Caco-2 (cell line): ENCODE results near the gene FGF11. TPM values are rescaled to one million over a fixed set of nuclear protein-coding genes. Genes with fewer than 3 reads are reported as not detected.
A peak's percentile ranks its signal among the peaks of the same experiment; 100 is the strongest.

Experiments
- BruUV-seq: library from RNA; stranded (reverse); fragments of 400-500 nt; replicated peaks from 2 replicates; lab custom pipeline; 2021; lab: Mats Ljungman, UMichigan
- CTCF ChIA-PET: fragments of 300-600 bp; sonication (Branson Sonifier 250); formaldehyde crosslinking; loops from one replicate; lab custom pipeline; 2022; ENCODE audit warnings: antibody characterized with exemption; lab: Charles Lee
- POLR2A ChIA-PET: fragments of 300-600 bp; sonication (Branson Sonifier 250); formaldehyde crosslinking; loops from one replicate; lab custom pipeline; 2022; ENCODE audit warnings: antibody characterized with exemption; lab: Charles Lee
- DNase-seq, 2 experiments: peaks; one replicate each; pipeline versions ENCODE4 v3.0.0 to v3.0.0-alpha.2; 2020 to 2022
- H3K27me3 ChIP-seq: replicated peaks from 2 replicates; pipeline ENCODE4 v1.6.0; 2011; ENCODE audit warnings: low read length; ENCODE audit not compliant: control insufficient read depth, insufficient read depth
- H3K36me3 ChIP-seq: 2 replicates; pipeline ENCODE4 v1.5.1; 2011; ENCODE audit warnings: low read length; ENCODE audit not compliant: control insufficient read depth, insufficient read depth
- H3K4me1 ChIP-seq: fragments of 250-450 bp; sonication (Bioruptor Pico); 2 replicates; pipeline ENCODE4 v1.5.1; 2020; ENCODE audit warnings: mild to moderate bottlenecking
- H3K4me3 ChIP-seq: 2 replicates; pipeline ENCODE4 v1.5.1; 2011; ENCODE audit warnings: low read depth, mild to moderate bottlenecking, control low read depth, low read length
- H3K9me3 ChIP-seq: fragments of 250-450 bp; sonication (Bioruptor Pico); 2 replicates; pipeline ENCODE4 v1.5.1; 2020; ENCODE audit warnings: mild to moderate bottlenecking, moderate library complexity
- H3K27ac Mint-ChIP-seq: one replicate; pipeline ENCODE4 v1.8.0; 2022; ENCODE audit warnings: mixed read lengths; ENCODE audit not compliant: unreplicated experiment
- H3K27me3 Mint-ChIP-seq: one replicate; pipeline ENCODE4 v1.8.0; 2022; ENCODE audit warnings: mixed read lengths; ENCODE audit not compliant: insufficient read depth, unreplicated experiment
- H3K36me3 Mint-ChIP-seq: one replicate; pipeline ENCODE4 v1.8.0; 2022; ENCODE audit warnings: mild to moderate bottlenecking, mixed read lengths; ENCODE audit not compliant: insufficient read depth, unreplicated experiment
- H3K4me1 Mint-ChIP-seq: one replicate; pipeline ENCODE4 v1.8.0; 2022; ENCODE audit warnings: low read depth, mixed read lengths; ENCODE audit not compliant: unreplicated experiment
- H3K4me3 Mint-ChIP-seq: one replicate; pipeline ENCODE4 v1.8.0; 2022; ENCODE audit warnings: mild to moderate bottlenecking, moderate library complexity, mixed read lengths; ENCODE audit not compliant: unreplicated experiment
- H3K9me3 Mint-ChIP-seq: one replicate; pipeline ENCODE4 v1.8.0; 2022; ENCODE audit warnings: mixed read lengths; ENCODE audit not compliant: unreplicated experiment
- CTCF ChIP-seq, 2 experiments: fragments of 200-600 bp in 1 of 2; IDR thresholded peaks; 1 replicate in 1 of 2; 2 replicates in 1 of 2; pipeline versions ENCODE4 v1.5.1 to v1.8.0; 2011 to 2022; ENCODE audit warnings: antibody characterized with exemption in 1 of 2, control low read depth in 1 of 2, inconsistent platforms in 1 of 2, low read depth in 1 of 2, low read length in 1 of 2, mild to moderate bottlenecking in 1 of 2, moderate library complexity in 1 of 2; ENCODE audit not compliant: insufficient read depth in 1 of 2, severe bottlenecking in 1 of 2, unreplicated experiment in 1 of 2
- intact Hi-C: fragments of 100-400 bp; cut with micrococcal nuclease; formaldehyde crosslinking; loops from one replicate; pipeline ENCODE4 v1.10.0; 2022; ENCODE audit not compliant: unreplicated experiment
- total RNA-seq: library from RNA; stranded (reverse); gene quantifications from 2 replicates; pipeline ENCODE4 v1.2.3, GENCODE V29; 2022

The FGF11 gene
- total RNA-seq, 1 experiment from 2014 or later: 0.91 TPM

DNA sequence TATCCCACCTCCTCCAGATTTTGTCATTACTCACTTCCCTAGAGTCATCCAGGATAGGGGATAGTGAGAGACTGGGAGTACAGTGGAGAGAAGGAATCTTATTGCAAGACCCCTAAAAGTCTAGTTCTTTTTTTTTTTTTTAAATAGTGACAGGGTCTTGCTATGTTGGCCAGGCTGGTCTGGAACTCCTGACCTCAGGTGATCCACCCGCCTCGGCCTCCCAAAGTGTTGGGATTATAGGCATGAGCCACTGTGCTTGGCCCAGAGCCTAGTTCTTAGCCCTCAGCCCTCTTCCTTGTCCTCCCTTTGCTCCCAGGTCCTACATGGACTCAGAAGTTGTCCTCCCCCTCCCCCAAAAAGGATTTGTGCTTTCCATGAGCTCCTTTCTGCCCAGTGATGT, 2.8 kb downstream of the FGF11 start:
- no peak overlapping the region for H3K4me3 Mint-ChIP-seq
- Histone ChIP-seq H3K4me1 (no peaks in the 10 kb centered on the region), H3K36me3 (no peaks in the 10 kb centered on the region), H3K27me3 (no peaks in the 10 kb centered on the region), H3K4me3 (no peak overlapping the region), H3K9me3 (no peaks in the 10 kb centered on the region)
- H3K36me3 Mint-ChIP-seq: no peaks in the 10 kb centered on the region
- ChIA-PET CTCF (no interaction called here), POLR2A (no interaction called here)
- no peak overlapping the region for H3K27ac Mint-ChIP-seq
- TF ChIP-seq CTCF (IDR thresholded peaks at IDR 0.05; ENCODE audit: insufficient read depth in 1 of 2, low read depth in 1 of 2, low read length in 1 of 2, severe bottlenecking in 1 of 2, unreplicated experiment in 1 of 2): no peak
- intact Hi-C loops: no loop called here
- H3K9me3 Mint-ChIP-seq: no peaks in the 10 kb centered on the region
- peaks cover 6% of the 10 kb centered on the region for H3K4me1 Mint-ChIP-seq
- DNase-seq: no peak
- no peaks in the 10 kb centered on the region for H3K27me3 Mint-ChIP-seq
- BruUV-seq: no TSS peak

- Histone ChIP-seq H3K4me3 (no peak overlapping the region), H3K9me3 (no peaks in the 10 kb centered on the region), H3K36me3 (no peaks in the 10 kb centered on the region), H3K27me3 (no peaks in the 10 kb centered on the region), H3K4me1 (no peaks in the 10 kb centered on the region)
- no peak for DNase-seq
- peaks cover 3% of the 10 kb centered on the region for H3K27me3 Mint-ChIP-seq
- no peak for TF ChIP-seq CTCF (IDR thresholded peaks at IDR 0.05; ENCODE audit: insufficient read depth in 1 of 2, low read depth in 1 of 2, low read length in 1 of 2, severe bottlenecking in 1 of 2, unreplicated experiment in 1 of 2)
- BruUV-seq: no TSS peak
- intact Hi-C loops: no loop called here
- H3K27ac Mint-ChIP-seq: no peak overlapping the region
- no peak overlapping the region for H3K4me3 Mint-ChIP-seq
- H3K36me3 Mint-ChIP-seq: no peaks in the 10 kb centered on the region
- no peaks in the 10 kb centered on the region for H3K9me3 Mint-ChIP-seq
- no peaks in the 10 kb centered on the region for H3K4me1 Mint-ChIP-seq
- ChIA-PET POLR2A (no interaction called here), CTCF (interaction anchor here (0.8 kb wide), 1 partner anchor 23 kb away, joined by 3 read pairs; no protein-coding TSS in a partner anchor)
Measured at GRCh38 chr17:7443499-7444485, 4.5 kb downstream of the FGF11 start.

DNA sequence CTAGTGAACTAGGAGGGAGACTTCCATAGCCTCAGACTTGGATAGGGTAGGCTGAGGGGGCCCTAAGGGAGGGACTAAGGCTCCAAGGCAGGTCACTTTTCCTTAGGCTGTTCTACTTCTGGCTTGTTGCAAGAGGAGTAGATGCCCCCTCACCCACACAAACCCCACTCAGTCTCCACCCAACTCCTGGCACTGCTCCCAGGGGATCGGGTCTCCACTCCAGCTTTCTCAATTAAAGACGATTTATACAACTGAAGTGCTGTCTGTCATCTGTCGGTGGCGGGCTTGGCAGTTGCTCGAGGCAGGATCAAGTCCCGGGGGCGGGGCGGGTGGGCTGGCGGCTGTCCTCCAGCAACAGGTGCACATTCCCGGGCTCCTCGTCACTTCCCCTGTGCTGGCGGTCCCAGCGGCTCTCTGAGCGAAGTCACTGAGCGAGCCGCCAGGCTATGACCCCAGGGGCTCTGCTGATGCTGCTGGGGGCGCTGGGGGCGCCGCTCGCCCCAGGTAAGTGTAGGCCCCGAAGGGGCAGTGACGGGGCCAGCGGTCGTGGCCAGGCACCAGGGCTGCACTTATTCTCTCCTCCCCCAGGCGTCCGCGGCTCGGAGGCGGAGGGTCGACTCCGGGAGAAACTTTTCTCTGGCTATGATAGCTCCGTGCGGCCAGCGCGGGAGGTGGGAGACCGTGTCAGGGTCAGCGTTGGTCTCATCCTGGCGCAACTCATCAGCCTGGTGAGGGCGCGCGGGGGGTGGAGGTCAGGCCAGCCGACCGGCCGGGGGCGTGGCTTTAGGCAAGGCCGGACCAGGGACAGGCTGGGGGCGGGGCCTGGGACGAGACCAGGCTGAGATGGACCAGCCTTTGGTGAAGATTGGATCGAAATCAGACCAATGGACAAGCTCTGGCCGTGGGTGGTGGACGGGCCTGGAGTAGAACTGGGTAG, 5.6 kb downstream of the FGF11 start, which contains the start of gene CHRNB1:
TSS of gene CHRNB1 (plus strand) at position 380 of the 937 bp plus-strand sequence. CDS start at position 447, 67 bp downstream.
- intact Hi-C loops: no loop called here
- H3K27ac Mint-ChIP-seq: no peak within 1 kb of the TSS
- no TSS peak for BruUV-seq
- TF ChIP-seq CTCF (IDR thresholded peaks at IDR 0.05; ENCODE audit: insufficient read depth in 1 of 2, low read depth in 1 of 2, low read length in 1 of 2, severe bottlenecking in 1 of 2, unreplicated experiment in 1 of 2): no peak
- no peaks in the 10 kb centered on the region for H3K9me3 ChIP-seq
- no peaks in the 10 kb centered on the region for H3K9me3 Mint-ChIP-seq
- CTCF ChIA-PET: no interaction called here
- no peak within 1 kb of the TSS for H3K4me3 ChIP-seq
- POLR2A ChIA-PET: no interaction called here
- H3K27me3 ChIP-seq: no peaks in the 10 kb centered on the region
- peaks cover 3% of the 10 kb centered on the region for H3K27me3 Mint-ChIP-seq
- no peaks in the 10 kb centered on the region for H3K36me3 ChIP-seq
- peak within 1 kb of the TSS; percentile 67 for H3K4me3 Mint-ChIP-seq
- H3K4me1 ChIP-seq: no peaks in the 10 kb centered on the region
- no peaks in the 10 kb centered on the region for H3K36me3 Mint-ChIP-seq
- DNase-seq: peak in 1 of 2 experiments; percentile 36
- H3K4me1 Mint-ChIP-seq: no peaks in the 10 kb centered on the region
